Large intestine (tissue), 3 donors: ENCODE measurements around the gene QKI. TPM values are rescaled to one million over a fixed set of nuclear protein-coding genes. Genes with fewer than 3 reads are reported as not detected.
"Not testable (repeated sequence)": the region's sequence is repeated elsewhere in the genome, so short reads cannot be mapped to it uniquely, and the experiment has no call there.

Source experiments
- DNase-seq, 2 donors: peaks; one replicate each; pipeline versions ENCODE4 v3.0.0 to v3.0.0-alpha.2; 2013
- H3K27ac ChIP-seq: one replicate; pipeline ENCODE4 v1.5.1; 2013; ENCODE audit warnings: low read length
- H3K27me3 ChIP-seq: 2 replicates; pipeline ENCODE4 v1.6.1; 2013; ENCODE audit warnings: low read length; ENCODE audit not compliant: control insufficient read depth, insufficient read depth
- H3K36me3 ChIP-seq: 2 replicates; pipeline ENCODE4 v1.6.1; 2013; ENCODE audit warnings: low read length; ENCODE audit not compliant: control insufficient read depth, insufficient read depth
- H3K4me1 ChIP-seq: one replicate; pipeline ENCODE4 v1.6.1; 2013; ENCODE audit warnings: low read length; ENCODE audit not compliant: control insufficient read depth, insufficient read depth
- H3K4me3 ChIP-seq: one replicate; pipeline ENCODE4 v1.5.1; 2013; ENCODE audit warnings: low read length
- H3K9me3 ChIP-seq: one replicate; pipeline ENCODE4 v1.6.1; 2013; ENCODE audit warnings: mild to moderate bottlenecking, low read depth, low read length, moderate library complexity; ENCODE audit not compliant: control insufficient read depth
- WGBS: methylation state at CpG from one replicate; pipeline ENCODE4 v1.1.5; 2013; ENCODE audit warnings: low lambda C conversion rate; ENCODE audit not compliant: insufficient coverage; 5-methylcytosine and 5-hydroxymethylcytosine counted together
- polyA plus RNA-seq: library from polyadenylated mRNA; unstranded; fragments of 120-200 nt; gene quantifications from one replicate; pipeline ENCODE4 v1.2.1, GENCODE V29; 2013

Gene QKI
- polyA plus RNA-seq, 1 donor = 30.2 TPM

- DNase-seq = no peak
Observed at GRCh38 chr6:163438298-163438939, 23.9 kb downstream of the QKI start.

DNA sequence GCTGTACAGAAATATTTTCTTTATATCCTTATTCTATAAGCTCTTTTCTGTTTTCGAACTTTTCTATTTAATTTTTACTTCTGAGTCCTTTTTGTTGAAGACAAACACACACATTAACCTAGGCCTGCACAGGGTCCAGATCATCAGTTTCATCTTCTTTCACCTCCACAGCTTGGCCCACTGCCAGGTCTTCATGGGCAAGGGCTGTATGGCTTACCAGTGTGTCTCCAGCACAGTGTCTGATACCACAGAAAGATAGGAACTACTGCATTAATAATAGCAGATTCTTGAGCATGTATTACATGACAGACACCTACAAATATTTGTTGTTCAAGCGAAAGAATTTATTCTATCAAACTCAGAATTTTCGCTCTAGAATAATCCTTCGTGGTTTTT, 24.4 kb downstream of the QKI start:
- Histone ChIP-seq H3K4me3 (no peak overlapping the region), H3K27me3 (peaks cover 8% of the 10 kb centered on the region), H3K9me3 (no peaks in the 10 kb centered on the region), H3K4me1 (no peaks in the 10 kb centered on the region), H3K27ac (no peak overlapping the region), H3K36me3 (no peaks in the 10 kb centered on the region)
- WGBS = 98% methylated on average over 4 of the region's 4 CpGs
- DNase-seq = no peak

More at GRCh38 chr6:163438298-163438939, 23.9 kb downstream of the QKI start:
- Histone ChIP-seq H3K27ac (no peak overlapping the region), H3K4me1 (no peaks in the 10 kb centered on the region), H3K27me3 (peaks cover 8% of the 10 kb centered on the region), H3K36me3 (no peaks in the 10 kb centered on the region), H3K9me3 (no peaks in the 10 kb centered on the region), H3K4me3 (no peak overlapping the region)
- WGBS = 100% methylated on average over 2 of the region's 3 CpGs

DNA sequence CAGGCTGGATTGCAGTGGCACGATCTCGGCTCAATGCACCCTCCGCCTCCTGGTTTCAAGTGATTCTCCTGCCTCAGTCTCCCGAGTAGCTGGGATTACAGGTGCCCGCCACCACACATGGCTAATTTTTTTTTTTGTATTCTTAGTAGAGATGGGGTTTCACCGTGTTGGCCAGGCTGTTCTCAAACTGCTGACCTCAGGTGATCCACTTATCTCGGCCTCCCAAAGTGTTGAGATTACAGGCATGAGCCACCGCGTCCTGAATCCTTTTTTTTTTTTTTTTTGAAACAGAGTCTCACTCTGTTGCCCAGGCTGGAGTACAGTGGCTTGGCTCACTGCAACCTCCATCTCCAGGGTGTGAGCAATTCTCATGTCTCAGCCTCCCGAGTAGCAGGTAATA, 24.9 kb downstream of the QKI start:
- not testable (repeated sequence) for H3K27ac ChIP-seq, H3K27me3 ChIP-seq, H3K9me3 ChIP-seq, DNase-seq, H3K4me1 ChIP-seq, H3K36me3 ChIP-seq, H3K4me3 ChIP-seq
- no CpG with 5 or more reads among the region's 10 CpGs for WGBS

- H3K27ac ChIP-seq = no peak overlapping the region
- H3K4me3 ChIP-seq = no peak overlapping the region
- H3K9me3 ChIP-seq = no peaks in the 10 kb centered on the region
- DNase-seq = no peak
- H3K27me3 ChIP-seq = peaks cover 8% of the 10 kb centered on the region
- no peaks in the 10 kb centered on the region for H3K36me3 ChIP-seq
- H3K4me1 ChIP-seq = no peaks in the 10 kb centered on the region
Observed at GRCh38 chr6:163439997-163440396, 25.5 kb downstream of the QKI start.

DNA sequence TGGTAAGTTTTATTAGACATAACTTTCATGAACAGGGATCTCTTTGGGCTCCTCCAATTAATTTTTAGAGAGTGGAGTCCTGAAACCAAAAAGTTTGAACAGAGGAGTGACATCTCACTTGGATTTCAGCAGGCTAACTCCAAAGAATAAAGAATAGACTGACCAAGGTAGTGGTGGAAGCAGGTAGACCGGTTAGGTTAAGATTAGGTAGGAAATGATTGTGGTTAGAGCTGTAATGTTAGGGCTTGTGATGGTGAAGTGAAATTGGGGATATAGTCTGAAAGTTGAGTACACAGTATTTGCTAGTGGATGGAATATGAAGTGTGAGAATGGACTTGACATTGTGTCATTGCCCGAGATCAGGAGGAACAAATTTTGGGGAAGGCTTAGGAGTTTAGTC, 27.8 kb downstream of the QKI start:
- H3K27me3 ChIP-seq = peaks cover 4% of the 10 kb centered on the region
- H3K27ac ChIP-seq = no peak overlapping the region
- no peak overlapping the region for H3K4me3 ChIP-seq
- H3K4me1 ChIP-seq = no peaks in the 10 kb centered on the region
- no peak for DNase-seq
- H3K36me3 ChIP-seq = no peaks in the 10 kb centered on the region
- H3K9me3 ChIP-seq = no peaks in the 10 kb centered on the region
- WGBS = 100% methylated on average over 1 of the region's 2 CpGs

DNA sequence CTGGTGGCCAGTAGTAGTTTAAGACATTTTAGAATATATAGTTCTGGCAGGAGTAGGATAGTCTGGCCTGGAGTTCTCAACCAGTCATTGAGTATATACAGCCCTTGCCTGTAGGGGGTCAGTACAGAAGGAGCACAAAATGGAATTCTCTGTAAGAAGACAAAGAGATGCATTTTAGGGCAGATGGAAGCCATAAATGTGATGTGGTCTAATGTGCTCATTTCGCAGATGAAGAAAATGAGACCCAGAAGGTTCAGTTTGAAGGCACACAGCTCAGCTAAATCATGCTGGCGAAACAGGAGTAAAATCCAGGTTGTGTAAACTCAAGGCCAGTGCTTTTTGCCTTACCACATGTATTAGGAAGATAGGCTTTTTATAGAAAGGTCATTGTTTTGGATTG, 29.6 kb downstream of the QKI start:
- Histone ChIP-seq H3K4me3 (no peak overlapping the region), H3K36me3 (no peaks in the 10 kb centered on the region), H3K9me3 (no peaks in the 10 kb centered on the region), H3K4me1 (no peaks in the 10 kb centered on the region), H3K27me3 (peaks cover 4% of the 10 kb centered on the region), H3K27ac (no peak overlapping the region)
- no CpG with 5 or more reads among the region's 2 CpGs for WGBS
- no peak for DNase-seq

- H3K27ac ChIP-seq = no peak overlapping the region
- H3K4me3 ChIP-seq = no peak overlapping the region
- H3K36me3 ChIP-seq = no peaks in the 10 kb centered on the region
- no peaks in the 10 kb centered on the region for H3K4me1 ChIP-seq
- no peak for DNase-seq
- H3K9me3 ChIP-seq = no peaks in the 10 kb centered on the region
- H3K27me3 ChIP-seq = peaks cover 4% of the 10 kb centered on the region
- 28% methylated on average over 2 of the region's 4 CpGs for WGBS
Observed at GRCh38 chr6:163446549-163446948, 32.0 kb downstream of the QKI start.

DNA sequence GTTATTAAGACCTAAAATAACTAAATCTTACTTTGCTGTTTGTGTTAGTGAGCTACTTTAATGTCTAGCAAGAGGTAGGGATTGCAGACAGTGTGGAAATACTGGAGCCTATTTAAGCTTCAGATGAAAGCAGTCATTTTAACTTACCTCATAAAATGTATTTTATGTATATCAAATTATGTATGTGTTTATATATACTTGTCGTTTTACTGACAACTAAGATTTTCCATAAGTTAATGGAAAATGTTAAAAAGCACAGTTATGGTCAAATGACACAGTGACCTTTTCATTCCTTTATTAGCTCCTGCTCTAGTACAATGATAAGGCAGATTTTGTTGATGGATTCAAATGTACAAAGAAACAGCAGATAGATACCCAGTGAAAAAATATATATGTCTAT, 34.6 kb downstream of the QKI start:
- no peak for DNase-seq
- Histone ChIP-seq H3K9me3 (no peaks in the 10 kb centered on the region), H3K27ac (no peak overlapping the region), H3K4me3 (no peak overlapping the region), H3K36me3 (no peaks in the 10 kb centered on the region), H3K4me1 (no peaks in the 10 kb centered on the region), H3K27me3 (peaks cover 1% of the 10 kb centered on the region)
- WGBS = 50% methylated on average over 1 of the region's 1 CpG

- no peak for DNase-seq
- H3K9me3 ChIP-seq = no peaks in the 10 kb centered on the region
- no peak overlapping the region for H3K4me3 ChIP-seq
- 94% methylated on average over 2 of the region's 2 CpGs for WGBS
- no peaks in the 10 kb centered on the region for H3K36me3 ChIP-seq
- H3K4me1 ChIP-seq = no peaks in the 10 kb centered on the region
- H3K27me3 ChIP-seq = no peaks in the 10 kb centered on the region
- no peak overlapping the region for H3K27ac ChIP-seq
Observed at GRCh38 chr6:163454425-163454824, 39.9 kb downstream of the QKI start.

DNA sequence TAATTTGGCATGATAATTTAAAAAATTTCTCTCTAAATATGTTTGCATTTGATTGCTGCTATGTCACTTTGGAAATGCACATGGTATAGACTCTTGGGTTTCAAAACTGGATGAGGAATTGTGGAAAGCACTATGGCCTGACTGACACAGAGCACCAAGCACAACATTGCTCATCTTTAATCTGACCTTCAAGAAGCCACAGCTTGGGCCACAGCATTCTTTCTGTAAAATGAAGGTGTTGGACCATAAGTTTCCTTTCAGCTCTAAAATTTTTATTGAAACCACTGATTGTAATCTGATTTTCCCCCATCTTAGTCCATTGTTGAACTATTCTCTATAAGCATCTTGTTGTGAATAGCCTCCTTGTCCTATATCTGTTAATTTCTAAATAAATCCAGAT, 41.0 kb downstream of the QKI start:
- H3K27ac ChIP-seq = no peak overlapping the region
- no peaks in the 10 kb centered on the region for H3K27me3 ChIP-seq
- no peaks in the 10 kb centered on the region for H3K4me1 ChIP-seq
- H3K36me3 ChIP-seq = no peaks in the 10 kb centered on the region
- H3K4me3 ChIP-seq = no peak overlapping the region
- H3K9me3 ChIP-seq = no peaks in the 10 kb centered on the region
- DNase-seq = no peak

DNA sequence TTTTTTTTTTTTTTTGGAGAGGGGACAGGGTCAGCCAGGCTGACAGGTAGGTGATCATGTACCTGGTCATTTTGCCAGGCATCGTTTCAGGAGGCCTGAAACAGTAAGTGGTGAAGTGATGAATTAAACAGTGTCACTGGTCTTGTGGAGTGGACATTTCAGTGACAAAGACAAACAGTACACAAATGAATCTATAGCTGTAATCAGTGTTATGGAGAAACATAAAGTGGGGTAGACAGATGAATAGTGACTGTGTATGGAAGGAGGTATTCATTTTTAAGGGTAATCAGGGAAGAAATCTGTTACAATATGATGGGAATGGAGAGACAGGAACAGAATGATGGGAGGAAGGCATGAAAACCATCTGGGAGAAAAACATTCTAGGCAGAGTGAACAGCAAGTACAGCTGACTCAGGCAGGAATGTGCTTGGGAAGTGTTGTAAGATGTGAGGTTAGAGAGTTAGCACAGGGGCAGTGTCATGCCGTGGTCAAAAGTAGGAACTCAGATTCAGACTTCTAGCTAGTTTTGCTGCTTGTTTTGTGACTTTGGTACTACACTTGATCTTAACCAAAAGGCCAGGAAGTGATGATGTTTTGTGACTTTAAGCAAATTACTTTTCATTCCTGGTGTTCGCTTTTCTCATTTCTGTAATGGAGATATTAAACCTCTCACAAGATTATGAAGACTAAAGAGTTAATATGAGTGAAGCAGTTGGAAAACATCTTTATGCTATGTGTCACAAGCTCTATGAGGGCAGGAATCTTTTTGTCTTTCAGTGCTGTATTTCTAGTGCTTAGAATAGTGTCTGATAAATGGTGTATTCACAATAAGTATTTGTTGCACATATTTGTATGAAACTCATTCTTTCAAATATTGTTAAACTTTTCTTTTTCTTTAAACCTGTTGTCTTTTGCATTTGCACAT, 43.4 kb downstream of the QKI start:
- WGBS = 100% methylated on average over 1 of the region's 3 CpGs
- Histone ChIP-seq H3K36me3 (no peaks in the 10 kb centered on the region), H3K27me3 (no peaks in the 10 kb centered on the region), H3K4me3 (no peak overlapping the region), H3K4me1 (no peaks in the 10 kb centered on the region), H3K27ac (no peak overlapping the region), H3K9me3 (no peaks in the 10 kb centered on the region)
- no peak for DNase-seq
